ENCODE data around the gene KIN. TPM values are rescaled to one million over a fixed set of nuclear protein-coding genes. Genes with fewer than 3 reads are reported as not detected.

The KIN gene
- total and polyA plus RNA-seq, 2 of the 4 experiments (the other 2 are of a cell fraction): 3.0 to 6.4 TPM

DNA sequence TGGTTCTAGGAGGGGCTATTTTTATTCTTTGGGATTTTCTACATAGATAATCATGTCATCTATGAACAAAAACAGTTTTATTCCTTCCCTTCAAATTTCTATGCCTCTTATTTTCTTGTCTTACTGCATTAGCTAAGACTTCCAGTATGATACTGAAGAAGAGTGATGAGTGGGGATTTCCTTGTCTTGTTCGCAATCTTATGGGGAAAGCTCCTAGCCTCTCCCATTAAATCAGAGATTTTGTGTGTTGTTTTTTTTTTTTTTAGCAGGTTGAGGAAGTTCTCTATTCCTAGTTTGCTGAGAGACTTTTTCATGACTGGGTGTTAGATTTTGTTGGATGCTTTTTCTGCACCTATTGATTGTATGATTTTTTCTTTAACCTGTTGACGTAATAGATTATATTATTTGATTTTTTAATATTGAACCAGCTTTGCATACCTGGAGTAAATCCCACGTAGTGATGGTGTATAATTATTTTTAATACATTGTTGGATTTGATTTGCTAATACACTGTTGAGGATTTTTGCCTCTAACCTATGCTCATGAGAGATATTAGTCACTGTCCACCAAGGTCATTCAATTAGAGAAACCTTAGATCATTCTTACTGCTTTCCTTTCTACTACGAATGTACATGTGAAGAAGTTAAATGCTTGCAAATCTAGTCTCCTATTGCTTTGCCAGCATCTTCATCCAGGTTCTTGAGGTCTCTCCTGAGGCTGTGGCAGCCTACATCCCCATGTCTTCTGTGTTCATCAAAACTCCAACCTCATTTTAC is 6.6 kb upstream of the KIN start (continued):
- TF ChIP-seq, protein P1, sequence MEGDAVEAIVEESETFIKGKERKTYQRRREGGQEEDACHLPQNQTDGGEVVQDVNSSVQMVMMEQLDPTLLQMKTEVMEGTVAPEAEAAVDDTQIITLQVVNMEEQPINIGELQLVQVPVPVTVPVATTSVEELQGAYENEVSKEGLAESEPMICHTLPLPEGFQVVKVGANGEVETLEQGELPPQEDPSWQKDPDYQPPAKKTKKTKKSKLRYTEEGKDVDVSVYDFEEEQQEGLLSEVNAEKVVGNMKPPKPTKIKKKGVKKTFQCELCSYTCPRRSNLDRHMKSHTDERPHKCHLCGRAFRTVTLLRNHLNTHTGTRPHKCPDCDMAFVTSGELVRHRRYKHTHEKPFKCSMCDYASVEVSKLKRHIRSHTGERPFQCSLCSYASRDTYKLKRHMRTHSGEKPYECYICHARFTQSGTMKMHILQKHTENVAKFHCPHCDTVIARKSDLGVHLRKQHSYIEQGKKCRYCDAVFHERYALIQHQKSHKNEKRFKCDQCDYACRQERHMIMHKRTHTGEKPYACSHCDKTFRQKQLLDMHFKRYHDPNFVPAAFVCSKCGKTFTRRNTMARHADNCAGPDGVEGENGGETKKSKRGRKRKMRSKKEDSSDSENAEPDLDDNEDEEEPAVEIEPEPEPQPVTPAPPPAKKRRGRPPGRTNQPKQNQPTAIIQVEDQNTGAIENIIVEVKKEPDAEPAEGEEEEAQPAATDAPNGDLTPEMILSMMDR (conservative IDR thresholded peaks at IDR 0.05; ENCODE audit: low read depth, low read length): no peak

DNA sequence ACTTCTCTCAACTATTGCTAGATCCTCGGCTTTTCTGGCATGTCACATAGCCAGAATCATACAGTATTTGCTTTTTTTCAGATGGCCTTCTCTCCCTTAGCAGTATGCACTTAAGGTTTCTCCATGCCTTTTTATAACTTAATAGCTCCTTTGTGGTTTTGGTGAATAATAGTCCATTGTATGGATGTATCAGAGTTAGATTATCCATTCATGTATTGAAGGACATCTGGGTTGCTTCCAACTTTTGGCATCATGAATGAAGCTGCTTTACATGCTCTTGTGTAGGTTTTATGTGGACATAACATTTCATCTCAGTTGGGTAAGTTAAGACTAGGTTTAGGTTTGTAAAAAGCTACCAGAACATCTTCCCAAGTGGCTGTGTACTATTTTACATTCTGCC is 4.7 kb upstream of the KIN start:
- no peak overlapping the region for H3K4me3 ChIP-seq (ENCODE audit: insufficient read depth, low read depth, low read length)
- no peak overlapping the region for H2AK5ac ChIP-seq (ENCODE audit: low read depth, low read length)
- no peak overlapping the region for H3K23ac ChIP-seq (ENCODE audit: low read depth, low read length)
- peaks cover 2 to 51% of the 10 kb centered on the region in 2 experiments; a peak in 2 of 4 replicates for H3K79me1 ChIP-seq (ENCODE audit: low read depth in 1 of 2, low read length in 2 of 2)
- H3K27me3 ChIP-seq (ENCODE audit: control insufficient read depth, insufficient read depth, low read length): no peaks in the 10 kb centered on the region
- peaks cover 10% of the 10 kb centered on the region for H3K4me1 ChIP-seq (ENCODE audit: control insufficient read depth, insufficient read depth, low read length)
- H3K9ac ChIP-seq (ENCODE audit: low read depth, low read length): no peak overlapping the region
- no peak overlapping the region for H2AK9ac ChIP-seq (replicated peaks; ENCODE audit: low read depth, low read length, poor library complexity)
- H3K18ac ChIP-seq (ENCODE audit: low read depth, low read length): no peak overlapping the region
- H2AFZ ChIP-seq (replicated peaks; ENCODE audit: low read length, poor library complexity): no peak overlapping the region
- DNase-seq (no peak), ATAC-seq (ENCODE audit: low read depth) (no peak)
- CTCF ChIA-PET: interaction anchor here (1.3 kb wide), 1 partner anchor 9 kb away, joined by 4 read pairs; no protein-coding TSS in a partner anchor
- H4K20me1 ChIP-seq (ENCODE audit: insufficient read depth, low read length): peaks cover 59% of the 10 kb centered on the region
- no peak overlapping the region for H2BK120ac ChIP-seq (ENCODE audit: low read depth, low read length)
- H2BK20ac ChIP-seq (ENCODE audit: low read depth, low read length): no peak overlapping the region
- H3K56ac ChIP-seq (ENCODE audit: extremely low read depth, insufficient read depth, low read length): no peak overlapping the region
- peaks cover 1% of the 10 kb centered on the region; the same call in 1 of the 2 replicates for H3K36me3 ChIP-seq (ENCODE audit: control insufficient read depth, insufficient read depth, low read length)
- BruUV-seq (replicated peaks): no TSS peak
- no CpG with 5 or more reads among the region's 1 CpG for WGBS, 2 experiments (ENCODE audit: extremely low coverage in 2 of 2, insufficient read length in 1 of 2)
- H2BK15ac ChIP-seq (ENCODE audit: low read depth, low read length): no peak overlapping the region
- no peak overlapping the region for H4K8ac ChIP-seq (ENCODE audit: low read depth in 2 of 2, low read length in 2 of 2)
- no peak overlapping the region for H3K4ac ChIP-seq (ENCODE audit: low read depth, low read length)
- no peak overlapping the region for H4K91ac ChIP-seq (ENCODE audit: insufficient read depth, low read depth, low read length)
- intact Hi-C loops (cut with micrococcal nuclease) (no loop called here), in situ Hi-C loops (cut with MboI; ENCODE audit: low sequenced_read_pairs) (loop anchor here (25.0 kb wide), 1 partner anchor 1055 kb away; no protein-coding TSS in a partner anchor), dilution Hi-C loops (cut with HindIII; ENCODE audit: low sequenced_read_pairs, unreplicated experiment) (no loop called here)
- H2BK5ac ChIP-seq (ENCODE audit: low read depth, low read length, poor library complexity, severe bottlenecking): no peak overlapping the region
- H4K5ac ChIP-seq (ENCODE audit: low read depth, low read length): no peak overlapping the region
- no peak overlapping the region; the same call in 1 of the 2 replicates for H3K4me2 ChIP-seq (ENCODE audit: low read depth, low read length)
- 0 out of 2 replicates have a peak, but pooled peaks cover 7% of the 10 kb centered on the region for H3K9me1 ChIP-seq (ENCODE audit: insufficient read depth, low read length)
- POLR2A ChIA-PET (ENCODE audit: unreplicated experiment): no interaction called here
- H3K27ac ChIP-seq (ENCODE audit: insufficient read depth, low read length): no peak overlapping the region
- no peak overlapping the region for H3K14ac ChIP-seq (replicated peaks; ENCODE audit: low read depth, low read length)
- H3K9me3 ChIP-seq (ENCODE audit: control insufficient read depth, insufficient read depth, low read length): no peaks in the 10 kb centered on the region
- TF ChIP-seq NFE2L2 (IDR thresholded peaks at IDR 0.05; ENCODE audit: low read depth, low read length) (no peak), POLR2A (IDR thresholded peaks at IDR 0.05; ENCODE audit: low read depth, low read length) (no peak), FOS (IDR thresholded peaks at IDR 0.05; ENCODE audit: low read depth, low read length) (no peak), CHD1 (IDR thresholded peaks at IDR 0.05; ENCODE audit: low read depth, low read length) (no peak), MAFK (IDR thresholded peaks at IDR 0.05; ENCODE audit: low read depth, low read length) (no peak), RAD21 (IDR thresholded peaks at IDR 0.05; ENCODE audit: low read length) (no peak), CEBPB (IDR thresholded peaks at IDR 0.05; ENCODE audit: low read depth, low read length) (no peak), RFX5 (IDR thresholded peaks at IDR 0.05; ENCODE audit: low read depth, low read length) (no peak), RCOR1 (IDR thresholded peaks at IDR 0.05; ENCODE audit: insufficient replicate concordance, low read length) (no peak)
- TF ChIP-seq, protein P1 (conservative IDR thresholded peaks at IDR 0.05; ENCODE audit: low read depth, low read length): no peak
- TF ChIP-seq, protein P2, sequence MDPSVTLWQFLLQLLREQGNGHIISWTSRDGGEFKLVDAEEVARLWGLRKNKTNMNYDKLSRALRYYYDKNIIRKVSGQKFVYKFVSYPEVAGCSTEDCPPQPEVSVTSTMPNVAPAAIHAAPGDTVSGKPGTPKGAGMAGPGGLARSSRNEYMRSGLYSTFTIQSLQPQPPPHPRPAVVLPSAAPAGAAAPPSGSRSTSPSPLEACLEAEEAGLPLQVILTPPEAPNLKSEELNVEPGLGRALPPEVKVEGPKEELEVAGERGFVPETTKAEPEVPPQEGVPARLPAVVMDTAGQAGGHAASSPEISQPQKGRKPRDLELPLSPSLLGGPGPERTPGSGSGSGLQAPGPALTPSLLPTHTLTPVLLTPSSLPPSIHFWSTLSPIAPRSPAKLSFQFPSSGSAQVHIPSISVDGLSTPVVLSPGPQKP (IDR thresholded peaks at IDR 0.05; ENCODE audit: borderline replicate concordance, low read depth, low read length): no peak

All from IMR-90 (cell line).